Adrenal gland (tissue), 12 donors: ENCODE results near the gene ODAD2. TPM values are rescaled to one million over a fixed set of nuclear protein-coding genes. Genes with fewer than 3 reads are reported as not detected.
"Not testable (repeated sequence)": the region's sequence is repeated elsewhere in the genome, so short reads cannot be mapped to it uniquely, and the experiment has no call there.

ENCODE experiments used
- DNase-seq, 7 donors: peaks; one replicate each; pipeline ENCODE4 v3.0.0-alpha.2; 2019 to 2020
- H3K27ac ChIP-seq, 5 donors: fragments of 200-600 bp; sonication (generic) in 4 of 5; 1 replicate in 3 of 5; 2 replicates in 2 of 5; pipeline versions ENCODE4 v1.5.1 to v1.8.0; 2016 to 2020; ENCODE audit warnings: mild to moderate bottlenecking in 1 of 5
- H3K27me3 ChIP-seq: fragments of 200-600 bp; 2 replicates; pipeline ENCODE4 v1.8.0; 2021
- H3K36me3 ChIP-seq, 2 donors: fragments of 200-600 bp; replicated peaks in 1 of 2; 1 replicate in 1 of 2; 2 replicates in 1 of 2; pipeline versions ENCODE4 v1.5.1 to v1.8.0; 2018 to 2022
- H3K4me1 ChIP-seq, 2 donors: fragments of 200-600 bp; replicated peaks in 1 of 2; 1 replicate in 1 of 2; 2 replicates in 1 of 2; pipeline versions ENCODE4 v1.5.1 to v1.8.0; 2018 to 2021
- H3K4me3 ChIP-seq, 4 donors: fragments of 200-600 bp; sonication (generic) in 3 of 4; one replicate each; pipeline ENCODE4 v1.5.1; 2016 to 2018
- H3K9me3 ChIP-seq, 3 donors: fragments of 200-600 bp; sonication (generic) in 1 of 3; replicated peaks in 1 of 3; 1 replicate in 2 of 3; 2 replicates in 1 of 3; pipeline versions ENCODE4 v1.5.1 to v1.8.0; 2016 to 2021
- POLR2A ChIP-seq, 2 donors: fragments of 450-650 bp; IDR thresholded peaks; one replicate each; pipeline ENCODE4 v1.6.1; 2017; ENCODE audit warnings: antibody characterized with exemption in 2 of 2, mild to moderate bottlenecking in 2 of 2, moderate library complexity in 1 of 2
- WGBS, 4 donors: extraction: QIAGEN DNeasy Blood & Tissue Kit in 2 of 4; methylation state at CpG; one replicate each; pipeline versions ENCODE4 v1.1.5 to v1.1.7; 2013 to 2017; 5-methylcytosine and 5-hydroxymethylcytosine counted together
- intact Hi-C, 2 donors: fragments of 100-400 bp; cut with DNase I; formaldehyde crosslinking; loops; one replicate each; pipeline versions ENCODE4 v1.14.1 to v1.15.0; 2022 to 2023
- polyA plus RNA-seq, 3 donors: library from polyadenylated mRNA; stranded (reverse); fragments of 200-250 nt in 2 of 3; fragments of 350-450 nt in 1 of 3; fragmentation: Illumina TruSeq in 1 of 3; extraction: RNeasy Lipid Tissue Mini Kit (QIAGEN cat#74804) in 1 of 3; gene quantifications; one replicate each; pipeline ENCODE4 v1.2.3, GENCODE V29; 2013 to 2014
- total RNA-seq, 9 donors: library from RNA; depleted of rRNA in 4 of 9; stranded (reverse); fragments of >200 nt in 4 of 9; fragments of 120-200 nt in 1 of 9; fragmentation: NEBNext Ultra II Directional in 1 of 9; extraction: Animal tissue kit (Norgen Biotek cat#: 25700) in 1 of 9; gene quantifications; one replicate each; pipeline versions ENCODE4 v1.1.0 to v1.2.4, GENCODE V29; 2013 to 2023
- TF ChIP-seq, protein P1 (sequence below), 6 experiments: fragments of 450-650 bp in 4 of 6; fragments of 200-600 bp in 2 of 6; sonication (generic) in 1 of 6; IDR thresholded peaks; 1 replicate in 5 of 6; 2 replicates in 1 of 6; pipeline versions ENCODE4 v1.5.1 to v1.8.0; 2016 to 2021; ENCODE audit warnings: antibody characterized with exemption in 6 of 6, mild to moderate bottlenecking in 2 of 6, moderate library complexity in 1 of 6
- donor health status: healthy with polysubstance abuse.
- donor health status: Bipolar disorder and iron deficiency.
- donor health status: DM: yes; HTN: yes; CAD: no.
- donor health status: DM: no; HTN: no; CAD: no.
- donor health status: DM: no; HTN: no; CAD: no.
- donor health status: DM: yes; HTN: yes; CAD: no.

The ODAD2 gene
- total and polyA plus RNA-seq, 12 donors: 0.35 to 2.4 (median 1.2) TPM

DNA sequence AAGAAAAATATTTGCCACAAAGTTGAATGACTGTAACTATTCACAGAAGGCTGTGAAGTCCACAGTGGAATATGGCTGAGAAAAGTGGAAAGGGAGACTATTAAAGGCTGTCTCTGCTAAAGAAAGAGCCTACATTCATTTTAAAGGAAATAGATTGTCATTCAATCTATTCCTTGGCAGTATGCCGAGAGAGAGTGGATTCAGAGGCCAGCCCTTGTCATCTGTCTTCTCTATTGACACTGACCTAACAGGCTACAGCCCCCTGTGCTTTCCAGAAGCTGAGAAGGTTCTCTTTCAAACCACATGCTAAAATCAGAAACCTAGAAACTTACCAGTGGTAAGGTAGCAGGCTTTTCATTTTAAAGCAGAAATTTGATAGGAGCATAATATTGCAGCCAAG is 12.1 kb downstream of the ODAD2 start:
- 41 to 50% (median 44%) methylated on average over 1 of the region's 1 CpG for WGBS, 4 donors
- H3K4me1 ChIP-seq: no peaks in the 10 kb centered on the region
- H3K27ac ChIP-seq: no peak overlapping the region
- no peak for DNase-seq
- H3K9me3 ChIP-seq: no peaks in the 10 kb centered on the region
- H3K36me3 ChIP-seq: no peaks in the 10 kb centered on the region
- H3K4me3 ChIP-seq: no peak overlapping the region
- no peaks in the 10 kb centered on the region for H3K27me3 ChIP-seq
- TF ChIP-seq, protein P1, sequence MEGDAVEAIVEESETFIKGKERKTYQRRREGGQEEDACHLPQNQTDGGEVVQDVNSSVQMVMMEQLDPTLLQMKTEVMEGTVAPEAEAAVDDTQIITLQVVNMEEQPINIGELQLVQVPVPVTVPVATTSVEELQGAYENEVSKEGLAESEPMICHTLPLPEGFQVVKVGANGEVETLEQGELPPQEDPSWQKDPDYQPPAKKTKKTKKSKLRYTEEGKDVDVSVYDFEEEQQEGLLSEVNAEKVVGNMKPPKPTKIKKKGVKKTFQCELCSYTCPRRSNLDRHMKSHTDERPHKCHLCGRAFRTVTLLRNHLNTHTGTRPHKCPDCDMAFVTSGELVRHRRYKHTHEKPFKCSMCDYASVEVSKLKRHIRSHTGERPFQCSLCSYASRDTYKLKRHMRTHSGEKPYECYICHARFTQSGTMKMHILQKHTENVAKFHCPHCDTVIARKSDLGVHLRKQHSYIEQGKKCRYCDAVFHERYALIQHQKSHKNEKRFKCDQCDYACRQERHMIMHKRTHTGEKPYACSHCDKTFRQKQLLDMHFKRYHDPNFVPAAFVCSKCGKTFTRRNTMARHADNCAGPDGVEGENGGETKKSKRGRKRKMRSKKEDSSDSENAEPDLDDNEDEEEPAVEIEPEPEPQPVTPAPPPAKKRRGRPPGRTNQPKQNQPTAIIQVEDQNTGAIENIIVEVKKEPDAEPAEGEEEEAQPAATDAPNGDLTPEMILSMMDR (IDR thresholded peaks at IDR 0.05): no peak
- TF ChIP-seq POLR2A (IDR thresholded peaks at IDR 0.05): no peak
- intact Hi-C loops: no loop called here

DNA sequence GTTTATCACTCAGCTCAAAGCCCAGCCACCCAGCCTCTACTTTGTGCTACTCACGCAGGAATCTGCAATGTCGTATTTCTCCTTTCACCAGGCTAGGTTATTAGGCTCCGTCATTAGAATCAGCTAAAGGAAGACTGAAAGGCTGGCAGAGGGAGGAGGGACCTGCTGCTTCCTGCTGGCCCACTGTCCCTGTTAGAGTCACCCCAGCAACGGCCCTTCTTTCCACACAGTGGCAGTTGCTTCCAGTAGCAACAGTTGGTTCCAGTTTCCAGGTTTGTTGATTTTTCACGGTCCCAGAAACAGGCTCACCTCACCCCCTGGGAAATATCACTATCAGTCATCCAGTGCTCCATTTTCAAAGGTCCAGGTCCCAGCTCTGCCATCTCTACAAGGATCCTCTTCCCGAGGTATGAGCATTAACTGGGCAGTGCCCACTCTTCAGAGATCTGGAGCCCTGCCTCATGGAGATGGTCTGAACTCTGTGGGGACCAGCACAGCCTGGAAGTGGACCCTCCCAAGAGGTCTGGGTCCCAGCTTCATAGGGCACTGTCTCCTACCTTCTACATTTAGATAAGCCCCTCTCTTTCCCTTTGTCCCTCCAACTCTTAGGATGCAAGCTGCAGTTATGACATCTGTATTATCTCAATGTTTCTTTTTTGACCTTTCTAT is 15.9 kb downstream of the ODAD2 start:
- Histone ChIP-seq H3K27me3 (no peaks in the 10 kb centered on the region), H3K36me3 (no peaks in the 10 kb centered on the region), H3K4me3 (no peak overlapping the region), H3K9me3 (no peaks in the 10 kb centered on the region), H3K27ac (no peak overlapping the region), H3K4me1 (no peaks in the 10 kb centered on the region)
- 60 to 69% (median 67%) methylated on average over 6 of the region's 6 CpGs for WGBS, 4 donors
- intact Hi-C loops: no loop called here
- DNase-seq: no peak
- TF ChIP-seq POLR2A (IDR thresholded peaks at IDR 0.05): no peak
- TF ChIP-seq, protein P1 (IDR thresholded peaks at IDR 0.05): no peak

DNA sequence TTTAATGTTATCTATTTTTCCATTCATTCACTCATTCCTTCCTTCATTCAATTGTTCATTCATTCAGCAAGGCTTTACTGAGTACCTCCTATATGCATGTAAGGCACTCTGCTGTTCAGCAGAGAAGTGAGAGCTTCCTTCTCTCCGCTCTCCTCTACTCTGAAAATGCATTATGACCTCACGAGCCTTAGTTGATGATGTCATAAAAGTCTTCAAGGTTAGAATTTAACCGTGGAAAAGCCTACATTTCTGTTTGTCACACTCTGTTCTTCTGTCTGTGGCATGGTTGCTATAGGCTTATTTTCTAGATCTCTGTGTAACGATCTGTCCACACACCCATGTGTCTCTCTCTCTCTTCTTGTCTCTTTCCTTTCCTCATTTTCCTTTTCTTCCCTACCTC is 17.1 kb downstream of the ODAD2 start:
- Histone ChIP-seq H3K9me3 (no peaks in the 10 kb centered on the region), H3K4me3 (no peak overlapping the region), H3K4me1 (no peaks in the 10 kb centered on the region), H3K27me3 (no peaks in the 10 kb centered on the region), H3K27ac (no peak overlapping the region), H3K36me3 (no peaks in the 10 kb centered on the region)
- 70 to 79% (median 75%) methylated on average over 4 of the region's 4 CpGs for WGBS, 4 donors
- DNase-seq: no peak
- TF ChIP-seq, protein P1 (IDR thresholded peaks at IDR 0.05): no peak
- no peak for TF ChIP-seq POLR2A (IDR thresholded peaks at IDR 0.05)
- intact Hi-C loops: no loop called here

DNA sequence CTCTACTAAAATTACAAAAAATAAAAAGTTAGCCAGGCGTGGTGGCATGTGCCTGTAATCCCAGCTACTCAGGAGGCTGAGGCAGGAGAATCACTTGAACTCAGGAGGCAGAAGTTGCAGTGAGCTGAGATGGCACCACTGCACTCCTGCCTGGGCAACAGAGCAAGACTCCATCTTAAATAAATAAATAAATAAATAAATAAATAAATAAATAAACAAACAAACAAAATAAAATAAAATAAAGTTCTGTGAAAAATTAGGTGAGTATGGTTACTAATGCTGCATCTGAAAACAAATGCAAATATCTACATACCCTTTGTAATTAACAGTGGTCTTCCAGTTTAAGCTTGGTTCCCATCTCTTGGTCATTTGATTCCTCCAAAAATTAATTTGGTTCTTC is 28.1 kb downstream of the ODAD2 start:
- intact Hi-C loops, H3K36me3 ChIP-seq, H3K27ac ChIP-seq, H3K9me3 ChIP-seq, H3K4me3 ChIP-seq, H3K27me3 ChIP-seq, DNase-seq, H3K4me1 ChIP-seq: not testable (repeated sequence)
- WGBS, 4 donors: 68 to 90% (median 83%) methylated on average over 1 of the region's 1 CpG

DNA sequence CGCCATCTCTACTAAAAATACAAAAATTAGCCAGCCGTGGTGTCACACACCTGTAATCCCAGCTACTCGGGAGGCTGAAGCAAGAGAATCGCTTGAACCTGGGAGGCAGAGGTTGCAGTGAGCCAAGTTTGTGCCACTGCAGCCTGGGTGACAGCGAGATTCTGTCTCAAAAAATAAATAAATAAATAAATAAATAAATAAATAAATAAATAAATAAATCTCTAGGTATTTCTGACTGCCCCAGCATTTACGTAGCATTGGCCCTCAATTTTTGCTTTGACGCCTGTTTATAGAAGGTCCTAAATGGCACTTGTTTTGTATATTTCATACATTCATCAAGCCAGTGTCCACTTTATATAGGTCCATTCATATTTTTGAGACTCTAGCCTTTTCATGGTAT is 28.9 kb downstream of the ODAD2 start:
- H3K36me3 ChIP-seq, intact Hi-C loops, H3K4me1 ChIP-seq, H3K4me3 ChIP-seq, H3K27ac ChIP-seq, H3K27me3 ChIP-seq, H3K9me3 ChIP-seq, DNase-seq: not testable (repeated sequence)
- WGBS, 4 donors: 87 to 91% (median 91%) methylated on average over 7 of the region's 7 CpGs
